Mesothelial cell of epicardium (in vitro differentiated cells): Measurements from ENCODE around the gene MRRF. TPM values are rescaled to one million over a fixed set of nuclear protein-coding genes. Genes with fewer than 3 reads are reported as not detected.

Experiments used
- DNase-seq, 2 experiments: peaks; one replicate each; pipeline ENCODE4 v3.0.0; 2021; ENCODE audit warnings: low spot score in 2 of 2; ENCODE audit not compliant: unreplicated experiment in 2 of 2
- H3K27ac Mint-ChIP-seq: 2 replicates; pipeline ENCODE4 v1.8.0; 2021; ENCODE audit warnings: mixed read lengths
- H3K27me3 Mint-ChIP-seq: 2 replicates; pipeline ENCODE4 v1.8.0; 2021; ENCODE audit warnings: low read depth, mixed read lengths
- H3K36me3 Mint-ChIP-seq: 2 replicates; pipeline ENCODE4 v1.8.0; 2021; ENCODE audit warnings: mixed read lengths
- H3K4me1 Mint-ChIP-seq: 2 replicates; pipeline ENCODE4 v1.8.0; 2021; ENCODE audit warnings: mixed read lengths
- H3K4me3 Mint-ChIP-seq: 2 replicates; pipeline ENCODE4 v1.8.0; 2021; ENCODE audit warnings: mild to moderate bottlenecking, moderate library complexity, mixed read lengths
- H3K9me3 Mint-ChIP-seq: 2 replicates; pipeline ENCODE4 v1.8.0; 2021; ENCODE audit warnings: mixed read lengths
- CTCF ChIP-seq: fragments of 200-600 bp; sonication (generic); IDR thresholded peaks from one replicate; pipeline ENCODE4 v1.5.0; 2021; ENCODE audit warnings: antibody characterized with exemption; ENCODE audit not compliant: unreplicated experiment
- total RNA-seq: library from RNA; stranded (reverse); gene quantifications from 3 replicates; pipeline ENCODE4 v1.2.1, GENCODE V29; 2021

The MRRF gene
- total RNA-seq, 1 donor from 2014 or later: 39.2 TPM

- no peaks in the 10 kb centered on the region for H3K4me1 Mint-ChIP-seq
- no peaks in the 10 kb centered on the region for H3K36me3 Mint-ChIP-seq
- H3K27me3 Mint-ChIP-seq: peaks cover 37% of the 10 kb centered on the region
- no peak overlapping the region for H3K27ac Mint-ChIP-seq
- TF ChIP-seq CTCF: no peak
- no peak overlapping the region for H3K4me3 Mint-ChIP-seq
- no peak for DNase-seq
- H3K9me3 Mint-ChIP-seq: no peaks in the 10 kb centered on the region
Measured at GRCh38 chr9:122232796-122233306, 31.8 kb upstream of the MRRF start.

- DNase-seq: no peak
- peaks cover 33% of the 10 kb centered on the region for H3K27me3 Mint-ChIP-seq
- no peak for TF ChIP-seq CTCF
Measured at GRCh38 chr9:122234022-122234748, 30.5 kb upstream of the MRRF start.

GRCh38 chr9:122236681-122237080, 28.0 kb upstream of the MRRF start:
- Mint-ChIP-seq H3K27me3 (peaks cover 33% of the 10 kb centered on the region), H3K9me3 (no peaks in the 10 kb centered on the region), H3K36me3 (peaks cover 13% of the 10 kb centered on the region), H3K4me1 (no peaks in the 10 kb centered on the region), H3K4me3 (no peak overlapping the region), H3K27ac (no peak overlapping the region)
- no peak for DNase-seq
- no peak for TF ChIP-seq CTCF

More at GRCh38 chr9:122234022-122234748, 30.5 kb upstream of the MRRF start:
- no peaks in the 10 kb centered on the region for H3K9me3 Mint-ChIP-seq
- H3K36me3 Mint-ChIP-seq: peaks cover 6% of the 10 kb centered on the region
- H3K27ac Mint-ChIP-seq: no peak overlapping the region
- H3K4me3 Mint-ChIP-seq: no peak overlapping the region
- H3K4me1 Mint-ChIP-seq: no peaks in the 10 kb centered on the region

GRCh38 chr9:122239722-122240121, 25.0 kb upstream of the MRRF start:
- H3K4me3 Mint-ChIP-seq: no peak overlapping the region
- TF ChIP-seq CTCF: no peak
- peaks cover 12% of the 10 kb centered on the region for H3K27me3 Mint-ChIP-seq
- H3K36me3 Mint-ChIP-seq: peaks cover 27% of the 10 kb centered on the region
- H3K4me1 Mint-ChIP-seq: no peaks in the 10 kb centered on the region
- H3K9me3 Mint-ChIP-seq: no peaks in the 10 kb centered on the region
- no peak overlapping the region for H3K27ac Mint-ChIP-seq
- no peak for DNase-seq

GRCh38 chr9:122244349-122244748, 20.3 kb upstream of the MRRF start:
- Mint-ChIP-seq H3K9me3 (no peaks in the 10 kb centered on the region), H3K36me3 (peaks cover 36% of the 10 kb centered on the region), H3K4me3 (no peak overlapping the region), H3K4me1 (no peaks in the 10 kb centered on the region), H3K27me3 (no peaks in the 10 kb centered on the region), H3K27ac (no peak overlapping the region)
- no peak for TF ChIP-seq CTCF
- DNase-seq: no peak
